Measurements from ENCODE around the gene NDFIP1.

NDFIP1 gene

DNA sequence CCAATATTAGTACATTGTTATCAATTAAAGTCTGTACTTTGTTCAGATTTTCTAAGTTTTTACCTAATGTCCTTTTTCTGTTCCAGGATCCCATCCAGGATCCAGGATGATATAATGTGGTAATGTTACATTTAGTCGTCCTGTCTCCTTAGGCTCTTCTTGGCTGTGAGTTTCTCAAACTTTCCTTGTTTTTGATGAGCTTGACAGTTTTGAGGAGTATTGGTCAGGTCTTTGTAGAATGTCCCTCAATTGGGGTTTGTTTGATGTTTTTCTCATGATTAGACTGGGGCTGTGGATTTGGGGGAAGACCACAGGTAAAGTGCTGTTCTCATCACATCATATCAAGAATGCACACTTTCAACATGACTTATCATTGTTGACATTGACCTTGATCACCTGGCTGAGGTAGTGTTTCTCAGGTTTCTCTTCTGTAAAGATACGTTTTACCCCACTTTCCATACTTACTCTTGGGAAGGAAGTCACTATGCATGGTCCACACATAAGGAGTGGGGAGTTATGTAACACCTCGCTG, 9.6 kb downstream of the NDFIP1 start:
- Histone ChIP-seq H3K27ac (no peak overlapping the region), H3K79me2 (peaks cover 73% of the 10 kb centered on the region), H3K4me2 (ENCODE audit: low read length) (no peak overlapping the region), H3K4me3 (ENCODE audit: low read depth, low read length) (no peak overlapping the region), H3K27me3 (ENCODE audit: control insufficient read depth, insufficient read depth, low read length) (no peaks in the 10 kb centered on the region), H2AFZ (no peak overlapping the region), H3K36me3 (ENCODE audit: control insufficient read depth, insufficient read depth, low read length) (no peaks in the 10 kb centered on the region), H3K9ac (no peak overlapping the region), H3K9me3 (ENCODE audit: control insufficient read depth, low read length) (no peaks in the 10 kb centered on the region), H3K4me1 (peaks cover 12% of the 10 kb centered on the region)
- TF ChIP-seq, protein P1, sequence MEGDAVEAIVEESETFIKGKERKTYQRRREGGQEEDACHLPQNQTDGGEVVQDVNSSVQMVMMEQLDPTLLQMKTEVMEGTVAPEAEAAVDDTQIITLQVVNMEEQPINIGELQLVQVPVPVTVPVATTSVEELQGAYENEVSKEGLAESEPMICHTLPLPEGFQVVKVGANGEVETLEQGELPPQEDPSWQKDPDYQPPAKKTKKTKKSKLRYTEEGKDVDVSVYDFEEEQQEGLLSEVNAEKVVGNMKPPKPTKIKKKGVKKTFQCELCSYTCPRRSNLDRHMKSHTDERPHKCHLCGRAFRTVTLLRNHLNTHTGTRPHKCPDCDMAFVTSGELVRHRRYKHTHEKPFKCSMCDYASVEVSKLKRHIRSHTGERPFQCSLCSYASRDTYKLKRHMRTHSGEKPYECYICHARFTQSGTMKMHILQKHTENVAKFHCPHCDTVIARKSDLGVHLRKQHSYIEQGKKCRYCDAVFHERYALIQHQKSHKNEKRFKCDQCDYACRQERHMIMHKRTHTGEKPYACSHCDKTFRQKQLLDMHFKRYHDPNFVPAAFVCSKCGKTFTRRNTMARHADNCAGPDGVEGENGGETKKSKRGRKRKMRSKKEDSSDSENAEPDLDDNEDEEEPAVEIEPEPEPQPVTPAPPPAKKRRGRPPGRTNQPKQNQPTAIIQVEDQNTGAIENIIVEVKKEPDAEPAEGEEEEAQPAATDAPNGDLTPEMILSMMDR (IDR thresholded peaks at IDR 0.05): no peak

DNA sequence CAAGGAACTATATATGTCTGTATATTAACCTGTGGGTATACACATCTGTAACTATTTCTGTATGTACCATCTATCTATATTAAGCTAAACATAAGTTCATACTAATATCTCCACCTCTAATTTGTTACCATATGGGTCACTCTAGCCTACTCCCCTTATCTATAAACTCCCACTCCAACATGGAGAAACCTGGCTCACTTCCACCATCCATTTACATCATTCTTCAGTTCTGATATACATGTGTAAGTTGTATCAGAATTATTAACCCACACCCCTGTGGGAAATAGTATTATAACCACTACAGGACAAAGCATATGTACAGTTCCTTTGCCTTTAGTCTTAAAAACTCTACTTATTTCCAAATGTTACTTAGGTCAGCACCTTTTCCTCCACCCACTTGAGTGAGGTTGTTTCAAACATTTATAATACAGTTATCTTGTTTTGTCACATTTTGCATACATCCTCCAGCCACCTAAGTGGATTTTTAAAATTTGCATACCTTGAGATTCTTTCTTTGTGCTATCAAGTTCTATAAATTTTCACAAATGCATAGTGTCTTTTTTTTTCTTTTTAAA, 10.6 kb downstream of the NDFIP1 start:
- H2AFZ ChIP-seq: no peak overlapping the region
- no peaks in the 10 kb centered on the region for H3K9me3 ChIP-seq (ENCODE audit: control insufficient read depth, low read length)
- H3K4me1 ChIP-seq: peaks cover 12% of the 10 kb centered on the region
- H3K4me3 ChIP-seq (ENCODE audit: low read depth, low read length): no peak overlapping the region
- H3K9ac ChIP-seq: no peak overlapping the region
- H3K4me2 ChIP-seq (ENCODE audit: low read length): no peak overlapping the region
- TF ChIP-seq, protein P1 (IDR thresholded peaks at IDR 0.05): no peak
- no peak overlapping the region for H3K27ac ChIP-seq
- H3K27me3 ChIP-seq (ENCODE audit: control insufficient read depth, insufficient read depth, low read length): no peaks in the 10 kb centered on the region
- H3K79me2 ChIP-seq: peaks cover 71% of the 10 kb centered on the region
- no peaks in the 10 kb centered on the region for H3K36me3 ChIP-seq (ENCODE audit: control insufficient read depth, insufficient read depth, low read length)

DNA sequence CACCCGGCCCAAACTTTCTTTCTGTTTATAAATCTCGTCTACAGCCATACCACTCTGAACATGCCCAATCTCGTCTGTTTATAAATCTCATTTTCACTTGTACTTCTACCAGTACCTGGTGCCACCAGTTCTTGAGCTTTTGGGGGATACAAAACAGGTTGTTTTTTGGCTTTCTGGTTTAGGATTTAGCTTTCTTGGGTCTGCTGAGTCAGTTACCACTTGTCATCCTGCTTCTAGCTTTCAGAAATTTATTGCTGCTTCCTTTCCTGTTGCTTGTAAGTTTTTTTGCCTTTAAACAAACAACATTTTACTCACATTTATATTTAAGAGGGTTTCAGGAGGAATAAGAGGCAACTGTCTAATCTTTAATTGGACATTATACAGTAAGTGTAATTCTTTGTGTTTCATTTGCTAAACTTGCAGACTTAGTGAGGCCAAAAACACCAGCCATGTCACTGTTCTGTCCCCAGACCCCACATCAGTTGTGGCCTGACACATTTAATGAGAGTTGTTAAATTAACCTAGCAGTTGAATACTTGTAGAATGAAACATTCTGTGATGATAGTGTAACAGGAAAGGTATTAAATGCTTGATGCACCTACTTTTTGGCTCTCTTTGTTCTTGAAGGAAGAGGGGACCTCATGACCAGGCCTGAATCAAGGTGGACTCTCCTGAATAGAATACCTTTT, 11.8 kb downstream of the NDFIP1 start:
- Histone ChIP-seq H3K27me3 (ENCODE audit: control insufficient read depth, insufficient read depth, low read length) (no peaks in the 10 kb centered on the region), H3K9me3 (ENCODE audit: control insufficient read depth, low read length) (no peaks in the 10 kb centered on the region), H3K79me2 (peaks cover 83% of the 10 kb centered on the region), H3K9ac (no peak overlapping the region), H3K4me2 (ENCODE audit: low read length) (no peak overlapping the region), H3K27ac (no peak overlapping the region), H3K36me3 (ENCODE audit: control insufficient read depth, insufficient read depth, low read length) (no peaks in the 10 kb centered on the region), H3K4me1 (peaks cover 12% of the 10 kb centered on the region), H3K4me3 (ENCODE audit: low read depth, low read length) (no peak overlapping the region), H2AFZ (no peak overlapping the region)
- TF ChIP-seq, protein P1 (IDR thresholded peaks at IDR 0.05): no peak

DNA sequence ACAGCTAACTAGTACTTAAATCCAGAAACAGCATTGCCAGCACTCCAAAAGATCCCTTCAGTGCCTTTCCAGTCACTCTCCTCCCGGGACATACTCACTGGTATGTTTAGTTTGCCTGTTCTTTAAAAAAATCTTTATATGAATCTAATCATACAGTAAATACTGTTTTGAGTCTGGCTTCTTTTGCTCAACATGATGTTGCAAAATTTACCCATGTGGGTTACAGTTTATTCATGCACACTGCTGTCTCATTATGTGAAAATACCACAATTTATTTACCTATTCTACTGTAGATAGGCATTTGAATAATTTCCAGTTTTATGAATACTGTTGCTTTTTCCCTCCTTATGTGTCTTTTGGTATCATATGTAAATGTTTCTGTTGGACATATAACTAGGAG, 13.5 kb downstream of the NDFIP1 start:
- Histone ChIP-seq H2AFZ (no peak overlapping the region), H3K4me2 (ENCODE audit: low read length) (no peak overlapping the region), H3K4me1 (peaks cover 12% of the 10 kb centered on the region), H3K9ac (no peak overlapping the region), H3K27me3 (ENCODE audit: control insufficient read depth, insufficient read depth, low read length) (no peaks in the 10 kb centered on the region), H3K79me2 (peaks cover 77% of the 10 kb centered on the region), H3K4me3 (ENCODE audit: low read depth, low read length) (no peak overlapping the region), H3K9me3 (ENCODE audit: control insufficient read depth, low read length) (no peaks in the 10 kb centered on the region), H3K36me3 (ENCODE audit: control insufficient read depth, insufficient read depth, low read length) (no peaks in the 10 kb centered on the region), H3K27ac (no peak overlapping the region)
- TF ChIP-seq, protein P1 (IDR thresholded peaks at IDR 0.05): no peak
